MV-4-11 (cell line): ENCODE results near the gene COPA.
A peak's percentile ranks its signal among the peaks of the same experiment; 100 is the strongest.

ENCODE experiments used
- DNase-seq: peaks from one replicate; lab custom pipeline; 2025; lab: John Stamatoyannopoulos, UW

The COPA gene

GRCh38 chr1:160362168-160362957, 19.3 kb upstream of the COPA start:
- no peak for DNase-seq

- DNase-seq, result no peak
Observed at GRCh38 chr1:160361814-160362167, 18.7 kb upstream of the COPA start.

- no peak for DNase-seq
Observed at GRCh38 chr1:160361199-160361598, 18.1 kb upstream of the COPA start.

GRCh38 chr1:160360227-160360695, 17.2 kb upstream of the COPA start:
- no peak for DNase-seq

GRCh38 chr1:160359559-160360226, 16.6 kb upstream of the COPA start:
- no peak for DNase-seq

- no peak for DNase-seq
Observed at GRCh38 chr1:160358073-160358472, 15.0 kb upstream of the COPA start.

GRCh38 chr1:160357286-160358002, 14.4 kb upstream of the COPA start:
- no peak for DNase-seq

- DNase-seq, result no peak
Observed at GRCh38 chr1:160354388-160354985, 11.4 kb upstream of the COPA start.

- no peak for DNase-seq
Observed at GRCh38 chr1:160353223-160353622, 10.2 kb upstream of the COPA start.

- no peak for DNase-seq
Observed at GRCh38 chr1:160352555-160352954, 9.5 kb upstream of the COPA start.

- DNase-seq, result no peak
Observed at GRCh38 chr1:160351629-160352028, 8.6 kb upstream of the COPA start.

- DNase-seq, result peak; percentile 94
Observed at GRCh38 chr1:160346958-160347357, 3.9 kb upstream of the COPA start.

GRCh38 chr1:160346463-160346862, 3.4 kb upstream of the COPA start:
- DNase-seq, result peak; percentile 33

GRCh38 chr1:160344936-160345335, 1.9 kb upstream of the COPA start:
- DNase-seq, result no peak

- DNase-seq, result no peak
Observed at GRCh38 chr1:160344241-160344640, 1.2 kb upstream of the COPA start.

- no peak for DNase-seq
Observed at GRCh38 chr1:160342526-160342925, 524 bp downstream of the COPA start.

GRCh38 chr1:160340866-160341265, 2.2 kb downstream of the COPA start:
- DNase-seq, result no peak

GRCh38 chr1:160340146-160340545, 2.9 kb downstream of the COPA start:
- no peak for DNase-seq

- DNase-seq, result peak; percentile 74
Observed at GRCh38 chr1:160338580-160338979, 4.5 kb downstream of the COPA start.

GRCh38 chr1:160332516-160332915, 10.5 kb downstream of the COPA start:
- DNase-seq, result no peak

- DNase-seq, result no peak
Observed at GRCh38 chr1:160330119-160330518, 12.9 kb downstream of the COPA start.

- DNase-seq, result no peak
Observed at GRCh38 chr1:160328184-160328583, 14.9 kb downstream of the COPA start.

GRCh38 chr1:160326418-160326817, 16.6 kb downstream of the COPA start:
- peak; percentile 17 for DNase-seq
